DMS114 treated with DMSO at 0.1 percent for 48 hours (cell line): ENCODE results near the gene DAPK1.
"Not testable (repeated sequence)": the region's sequence is repeated elsewhere in the genome, so short reads cannot be mapped to it uniquely, and the experiment has no call there.

ENCODE experiments used
- DNase-seq: peaks from one replicate; lab custom pipeline; 2025; ENCODE audit not compliant: unreplicated experiment; lab: John Stamatoyannopoulos, UW

DAPK1 gene

DNA sequence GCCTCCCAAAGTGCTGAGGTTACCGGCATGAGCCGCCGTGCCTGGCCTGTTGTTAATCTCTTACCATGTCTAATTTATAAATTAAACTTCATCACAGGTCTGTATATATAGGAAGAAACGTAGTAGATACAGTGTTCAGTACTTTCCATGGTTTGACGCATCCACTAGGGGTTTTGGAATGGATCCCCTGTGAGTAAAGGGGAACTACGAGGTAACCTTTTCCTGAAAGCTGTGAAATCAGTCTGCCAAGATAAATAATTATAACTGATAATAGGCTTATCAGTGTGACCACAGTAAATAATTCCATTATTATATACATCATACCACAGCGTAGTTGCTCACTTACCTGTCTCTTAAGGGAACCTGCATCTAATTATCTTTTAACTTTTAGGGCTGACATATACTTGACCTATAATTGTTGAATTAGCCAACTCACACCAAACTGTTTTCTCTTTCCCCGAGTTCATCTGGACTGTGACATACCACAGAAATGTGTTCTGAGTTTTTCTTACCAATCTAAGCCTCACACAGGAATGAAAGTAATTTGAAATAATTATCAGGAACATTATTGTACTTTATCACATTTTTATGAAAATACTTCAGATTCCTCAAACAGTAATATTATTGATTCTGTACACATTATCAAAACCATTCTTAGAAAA is 42.9 kb downstream of the DAPK1 start:
- no peak for DNase-seq

DNA sequence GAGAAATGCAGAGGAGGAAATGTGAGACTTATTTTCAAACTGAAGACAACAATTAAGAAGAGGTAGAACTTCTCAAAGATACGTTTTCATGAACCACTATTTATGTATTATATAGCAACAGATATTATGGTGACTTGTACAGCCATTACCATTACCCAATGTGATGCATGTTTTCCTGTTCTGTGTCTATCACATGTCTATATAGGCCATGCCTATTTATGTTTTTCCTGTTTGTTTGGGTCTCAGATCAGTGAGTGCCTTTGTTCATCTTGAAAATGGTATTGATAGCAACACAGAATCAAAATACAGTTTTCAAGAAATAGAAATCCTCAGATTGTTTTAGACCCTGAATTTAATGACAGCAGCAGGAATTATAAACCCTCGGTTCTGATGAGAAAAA is 44.0 kb downstream of the DAPK1 start:
- no peak for DNase-seq

DNA sequence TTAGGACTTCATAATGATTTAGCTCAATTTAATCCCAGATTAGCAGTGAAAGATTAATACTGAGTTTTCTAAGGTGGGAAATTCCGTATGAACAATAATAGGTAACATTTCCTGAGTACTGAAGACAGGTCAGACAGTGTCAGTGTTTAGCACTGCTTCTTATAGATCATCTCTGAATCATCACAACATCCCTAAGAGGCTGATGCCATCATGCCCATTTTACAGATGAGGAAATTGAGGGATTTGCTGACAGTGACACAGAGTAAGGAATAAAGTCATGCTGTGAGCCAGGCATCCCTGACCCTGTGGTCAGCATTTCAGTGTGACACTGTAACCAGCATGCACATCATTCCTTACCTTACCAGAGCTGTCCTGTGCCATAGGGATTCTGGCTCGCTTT is 44.5 kb downstream of the DAPK1 start:
- DNase-seq: no peak

GRCh38 chr9:87543251-87543650 is 45.6 kb downstream of the DAPK1 start:
- no peak for DNase-seq

GRCh38 chr9:87545858-87546257 is 48.2 kb downstream of the DAPK1 start:
- no peak for DNase-seq

GRCh38 chr9:87546704-87547103 is 49.0 kb downstream of the DAPK1 start:
- no peak for DNase-seq

GRCh38 chr9:87547671-87548081 is 50.0 kb downstream of the DAPK1 start:
- no peak for DNase-seq

DNA sequence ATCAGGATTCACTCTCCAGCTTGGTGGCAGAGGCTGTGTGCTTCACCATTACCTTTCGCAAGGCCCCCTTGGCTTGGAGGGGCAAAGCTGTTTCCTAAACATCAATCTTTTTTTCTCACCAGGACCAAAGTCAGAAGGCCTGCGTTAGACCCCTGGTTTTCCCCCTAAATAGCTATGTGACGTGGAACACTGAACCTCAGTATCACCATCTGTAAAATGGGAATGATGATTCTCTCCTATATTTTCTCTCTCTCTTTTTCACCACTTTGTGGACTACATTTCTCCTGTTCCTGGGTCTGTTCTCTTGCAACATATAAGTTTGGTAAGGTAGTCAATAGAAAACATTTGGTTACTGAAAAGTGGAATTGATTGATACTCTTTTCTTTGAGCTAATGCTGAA is 50.5 kb downstream of the DAPK1 start:
- DNase-seq: no peak

DNA sequence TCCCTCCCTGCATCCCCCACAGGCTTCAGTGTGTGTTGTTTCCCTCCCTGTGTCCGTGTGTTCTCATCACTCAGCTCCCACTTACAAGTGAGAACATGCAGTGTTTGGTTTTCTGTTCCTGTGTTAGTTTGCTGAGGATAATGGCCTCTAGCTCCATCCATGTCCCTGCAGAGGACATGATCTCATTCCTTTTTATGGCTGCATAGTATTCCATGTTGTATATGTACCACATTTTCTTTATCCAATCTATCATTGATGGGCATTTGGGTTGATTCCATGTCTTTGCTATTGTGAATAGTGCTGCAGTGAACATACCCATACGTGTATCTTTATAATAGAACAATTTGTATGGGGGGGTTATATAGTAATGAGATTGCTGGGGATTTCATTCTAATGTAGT is 51.4 kb downstream of the DAPK1 start:
- not testable (repeated sequence) for DNase-seq

DNA sequence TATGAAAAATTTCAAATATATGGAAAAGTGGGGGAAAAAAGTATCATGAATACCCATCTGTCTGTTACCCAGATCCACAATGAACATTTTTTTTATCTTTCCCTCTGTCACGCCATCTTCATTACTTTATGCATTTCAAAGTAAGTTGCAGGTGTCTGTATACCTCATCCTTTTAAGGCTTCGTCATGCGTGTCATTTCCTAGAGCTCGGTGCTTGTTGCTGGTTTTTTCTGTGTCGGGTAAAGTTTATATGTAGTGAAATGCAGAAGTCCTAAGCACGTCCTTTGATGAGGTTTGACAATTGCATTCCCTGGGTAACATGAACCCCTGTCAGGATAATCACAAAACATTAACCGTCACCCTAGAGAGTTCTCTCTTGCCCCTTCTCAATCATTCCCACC is 52.1 kb downstream of the DAPK1 start:
- no peak for DNase-seq

DNA sequence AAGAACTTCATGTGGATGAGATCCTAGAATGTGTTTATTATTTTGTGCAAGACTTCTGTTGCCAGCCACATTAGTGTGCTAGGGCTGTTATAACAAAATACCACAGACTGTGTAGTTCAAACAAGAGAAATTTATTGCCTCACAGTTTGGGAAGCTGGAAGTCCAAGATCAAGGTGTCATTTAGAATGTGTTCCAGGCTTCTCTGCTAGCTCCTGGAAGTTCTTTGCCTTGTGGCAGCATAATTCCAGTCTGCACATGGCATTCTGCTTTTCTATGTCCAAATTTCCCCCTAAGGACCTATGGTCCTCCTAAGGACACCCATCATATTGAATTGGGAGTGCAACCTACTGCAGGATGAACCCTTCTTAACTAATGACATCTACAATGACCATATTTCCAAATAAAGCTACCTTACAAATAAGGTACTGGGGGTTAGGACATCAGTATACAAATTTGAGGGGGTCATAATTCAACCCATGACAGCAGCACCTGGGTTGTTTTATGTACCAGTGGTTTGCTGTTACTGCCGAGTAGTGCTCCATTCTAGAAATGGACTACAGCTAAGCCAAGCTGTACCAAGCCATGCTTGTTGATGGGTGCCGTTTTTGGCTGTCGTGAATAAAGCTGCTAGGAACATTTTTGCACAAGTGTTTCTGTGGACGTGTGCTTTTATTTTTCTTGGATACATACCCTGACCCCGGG is 52.7 kb downstream of the DAPK1 start:
- no peak for DNase-seq

DNA sequence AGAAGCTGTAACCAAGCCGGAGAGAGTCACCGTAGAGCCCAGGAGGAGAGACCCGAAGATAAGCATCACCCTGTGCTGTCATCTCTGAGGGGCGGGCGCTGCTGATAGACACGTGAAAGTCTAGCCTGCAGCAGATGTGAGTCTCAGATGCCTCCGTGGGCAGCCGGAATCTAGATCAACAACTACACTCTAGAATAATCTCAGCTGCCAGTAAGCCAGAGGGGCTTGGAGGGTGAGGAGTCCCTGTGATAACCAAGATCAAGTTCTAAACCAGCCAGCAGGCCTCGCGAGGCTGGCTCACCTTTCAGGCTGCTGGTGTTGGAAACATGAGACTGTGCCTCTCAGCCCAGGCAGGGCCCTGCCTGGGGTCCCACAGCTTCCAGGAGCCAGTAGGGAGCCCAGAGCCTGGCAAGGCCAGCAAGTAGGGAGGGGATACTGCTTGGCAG is 54.1 kb downstream of the DAPK1 start:
- no peak for DNase-seq

GRCh38 chr9:87554171-87554910 is 56.7 kb downstream of the DAPK1 start:
- no peak for DNase-seq

DNA sequence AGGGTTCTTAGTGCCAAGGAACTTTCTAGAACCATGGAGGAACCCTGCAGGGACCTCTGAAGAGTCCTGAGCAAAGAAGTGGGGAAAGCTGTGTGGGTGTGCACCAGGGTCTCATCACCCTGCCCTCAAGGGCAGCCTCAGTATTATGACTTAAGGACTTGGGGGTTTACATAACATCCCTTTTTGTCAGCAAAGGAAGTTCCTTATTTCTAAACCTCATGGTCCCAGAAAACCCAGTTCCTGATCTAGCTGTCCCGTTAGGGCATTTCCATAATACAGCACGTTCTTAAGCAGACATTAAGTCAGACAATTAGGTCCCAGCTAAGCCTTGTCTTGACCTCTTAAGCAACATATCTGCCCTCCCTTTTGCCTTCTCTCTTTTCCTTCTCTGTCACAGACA is 57.3 kb downstream of the DAPK1 start:
- DNase-seq: no peak

- DNase-seq: no peak
Observed at GRCh38 chr9:87556039-87556438, 58.4 kb downstream of the DAPK1 start.

DNA sequence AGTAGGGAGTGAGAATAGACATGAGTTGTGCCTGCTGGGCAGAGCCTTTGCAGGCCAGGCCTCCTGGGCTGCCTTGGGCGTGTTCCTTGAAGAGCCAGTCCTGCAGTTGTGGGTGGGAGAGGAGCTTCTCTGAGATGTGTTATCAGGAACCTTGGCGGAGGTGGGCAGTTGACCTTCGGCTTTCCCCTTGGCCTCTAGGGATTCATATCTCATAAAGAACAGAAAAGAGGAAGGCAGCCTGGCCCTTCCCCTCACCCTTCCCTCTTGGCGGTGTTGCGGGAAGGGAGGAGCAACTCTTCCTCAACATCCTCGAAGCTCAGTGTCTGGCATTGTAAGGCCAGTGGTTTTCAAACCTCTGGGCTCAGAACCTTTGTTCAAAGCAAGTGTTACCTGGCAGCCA is 59.2 kb downstream of the DAPK1 start:
- DNase-seq: no peak

DNA sequence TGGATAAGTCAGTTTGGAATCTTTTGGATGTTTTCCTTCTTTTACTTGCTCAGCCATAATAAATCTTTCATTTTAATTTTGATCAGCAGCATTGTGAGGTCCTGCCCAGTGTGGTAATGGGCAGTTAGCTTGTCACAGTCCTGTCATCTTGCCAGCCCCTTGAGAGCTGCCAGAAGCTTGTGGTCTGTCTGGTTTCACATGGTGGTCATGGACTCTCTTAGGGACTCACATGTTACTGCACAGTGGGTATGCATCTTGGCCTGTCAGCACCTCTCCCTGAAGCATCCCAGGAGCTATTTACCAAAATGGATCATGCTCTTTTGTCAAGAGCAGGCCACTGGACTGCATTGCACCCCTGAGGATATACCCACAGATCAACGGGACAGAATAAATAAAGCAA is 60.3 kb downstream of the DAPK1 start:
- no peak for DNase-seq

DNA sequence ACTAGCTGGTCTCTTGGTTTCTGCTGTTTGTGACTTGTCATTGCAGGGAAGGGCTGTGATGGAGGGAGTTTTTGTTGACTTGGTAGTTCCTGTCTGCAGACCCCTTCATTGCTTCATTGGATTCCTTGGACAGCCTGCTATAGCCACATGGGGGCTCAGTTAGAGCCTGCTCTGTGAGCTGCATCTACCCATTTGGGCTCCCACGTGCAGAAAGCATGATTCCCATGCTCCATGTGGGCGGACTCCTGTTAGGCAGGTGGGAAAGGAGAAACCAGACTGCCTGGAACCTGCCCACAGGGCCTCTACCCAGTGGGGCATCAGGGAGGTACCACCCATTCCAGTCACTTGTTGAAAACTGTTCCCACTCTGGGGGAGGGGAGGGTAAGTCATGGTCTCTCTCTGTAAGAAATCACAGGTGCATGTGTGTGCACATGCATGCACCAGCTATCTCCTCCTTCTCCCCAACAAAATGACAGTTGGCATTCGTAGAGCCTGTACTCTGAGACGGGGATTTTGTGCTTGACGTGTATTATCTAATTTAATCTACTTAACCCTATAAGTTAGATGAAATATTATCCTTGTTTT is 61.0 kb downstream of the DAPK1 start:
- DNase-seq: no peak

- DNase-seq: no peak
Observed at GRCh38 chr9:87562062-87562461, 64.4 kb downstream of the DAPK1 start.

DNA sequence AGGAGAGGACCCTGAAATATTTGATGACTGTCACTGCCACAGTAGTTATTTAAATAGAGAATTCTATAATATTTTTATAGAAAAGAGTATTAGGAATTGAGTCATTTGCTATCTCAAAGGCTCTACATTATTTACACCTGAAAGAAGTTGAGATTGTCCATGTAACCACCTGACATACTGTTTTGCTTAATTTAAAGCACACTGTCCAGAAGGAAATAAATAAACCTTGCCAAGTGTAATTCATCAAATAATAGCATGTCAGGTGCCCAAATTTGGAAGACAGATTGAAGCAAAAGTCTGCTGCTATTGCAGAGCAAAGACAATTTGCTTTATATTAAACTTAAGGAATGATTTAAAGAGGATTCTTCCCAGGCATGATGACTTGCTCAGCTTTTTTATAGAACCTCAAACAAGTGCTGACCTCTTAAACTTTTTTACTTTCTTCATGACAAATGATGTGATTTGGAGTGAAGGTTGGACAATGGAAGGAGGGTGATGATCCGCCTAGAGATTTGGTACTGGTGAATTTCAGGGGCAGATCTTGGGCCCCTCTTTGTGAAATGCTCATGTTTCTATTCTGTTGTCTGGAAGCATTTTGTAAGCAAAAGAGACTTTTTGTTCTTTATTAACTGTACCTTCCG is 65.0 kb downstream of the DAPK1 start:
- DNase-seq: no peak

DNA sequence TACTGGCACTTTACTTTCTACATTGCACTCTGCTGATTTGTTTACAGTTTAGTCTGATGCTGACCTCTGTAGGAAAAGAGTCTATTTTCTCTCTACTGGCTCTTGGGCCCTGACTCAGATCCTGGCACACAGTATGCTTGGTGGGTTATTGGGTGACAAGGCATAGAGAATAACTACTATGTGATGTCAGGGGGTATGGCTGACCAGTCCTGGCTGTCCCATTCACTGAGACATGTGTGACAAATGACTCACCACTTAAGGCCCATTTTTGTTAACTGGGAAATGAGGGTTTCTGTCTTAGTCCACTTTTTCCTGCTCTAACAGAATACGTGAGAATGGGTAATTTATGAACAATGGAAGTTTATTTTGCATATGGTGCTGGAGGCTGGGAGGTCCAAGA is 66.4 kb downstream of the DAPK1 start:
- no peak for DNase-seq
